Upper lobe of right lung (tissue), 1 donor: ENCODE data around the gene VIL1. TPM values are rescaled to one million over a fixed set of nuclear protein-coding genes. Genes with fewer than 3 reads are reported as not detected.

ENCODE experiments used
- ATAC-seq: fragments of 200-7000 bp; cut with Tn5 transposase; one replicate; pipeline ENCODE4 v1.9.1; 2020; ENCODE audit warnings: mild to moderate bottlenecking, moderate library complexity
- DNase-seq: peaks from one replicate; pipeline ENCODE4 v3.0.0-alpha.2; 2020
- H3K27ac ChIP-seq: fragments of 200-600 bp; one replicate; pipeline ENCODE4 v1.8.0; 2022
- H3K27me3 ChIP-seq: fragments of 200-600 bp; one replicate; pipeline ENCODE4 v1.8.0; 2022; ENCODE audit warnings: mild to moderate bottlenecking
- H3K36me3 ChIP-seq: fragments of 200-600 bp; one replicate; pipeline ENCODE4 v1.8.0; 2022
- H3K4me1 ChIP-seq: fragments of 200-600 bp; one replicate; pipeline ENCODE4 v1.8.0; 2022
- H3K4me3 ChIP-seq: fragments of 200-600 bp; one replicate; pipeline ENCODE4 v1.8.0; 2022; ENCODE audit warnings: mild to moderate bottlenecking
- H3K9me3 ChIP-seq: fragments of 200-600 bp; one replicate; pipeline ENCODE4 v1.8.0; 2022
- intact Hi-C: fragments of 100-400 bp; cut with DNase I; formaldehyde crosslinking; loops from one replicate; pipeline ENCODE4 v1.11.0; 2022
- total RNA-seq: library from RNA; stranded (reverse); fragmentation: NEBNext Ultra II Directional; extraction: Animal tissue kit (Norgen Biotek cat#: 25700); gene quantifications from one replicate; pipeline ENCODE4 v1.2.1, GENCODE V29; 2021
- TF ChIP-seq, protein P1 (sequence below): fragments of 200-600 bp; IDR thresholded peaks from one replicate; pipeline ENCODE4 v1.8.0; 2022; ENCODE audit warnings: antibody characterized with exemption
- donor health status: DM: no; HTN: yes; CAD: no; lungs with severe emphysema.

Gene VIL1
- total RNA-seq, 1 donor from 2014 or later = not detected

GRCh38 chr2:218398437-218399390 lies 20.2 kb upstream of the VIL1 start:
- Histone ChIP-seq H3K9me3 (no peaks in the 10 kb centered on the region), H3K4me3 (peak overlapping the region; percentile 79), H3K4me1 (peaks cover 31% of the 10 kb centered on the region), H3K27ac (peak overlapping the region; percentile 100), H3K27me3 (no peaks in the 10 kb centered on the region), H3K36me3 (peaks cover 25% of the 10 kb centered on the region)
- intact Hi-C loops = loop anchor here (10.0 kb wide), 1 partner anchor 104 kb away; the partner anchor contains the start of gene TMBIM1
- DNase-seq (peak; percentile 95), ATAC-seq (peak; percentile 50)
- TF ChIP-seq, protein P1, sequence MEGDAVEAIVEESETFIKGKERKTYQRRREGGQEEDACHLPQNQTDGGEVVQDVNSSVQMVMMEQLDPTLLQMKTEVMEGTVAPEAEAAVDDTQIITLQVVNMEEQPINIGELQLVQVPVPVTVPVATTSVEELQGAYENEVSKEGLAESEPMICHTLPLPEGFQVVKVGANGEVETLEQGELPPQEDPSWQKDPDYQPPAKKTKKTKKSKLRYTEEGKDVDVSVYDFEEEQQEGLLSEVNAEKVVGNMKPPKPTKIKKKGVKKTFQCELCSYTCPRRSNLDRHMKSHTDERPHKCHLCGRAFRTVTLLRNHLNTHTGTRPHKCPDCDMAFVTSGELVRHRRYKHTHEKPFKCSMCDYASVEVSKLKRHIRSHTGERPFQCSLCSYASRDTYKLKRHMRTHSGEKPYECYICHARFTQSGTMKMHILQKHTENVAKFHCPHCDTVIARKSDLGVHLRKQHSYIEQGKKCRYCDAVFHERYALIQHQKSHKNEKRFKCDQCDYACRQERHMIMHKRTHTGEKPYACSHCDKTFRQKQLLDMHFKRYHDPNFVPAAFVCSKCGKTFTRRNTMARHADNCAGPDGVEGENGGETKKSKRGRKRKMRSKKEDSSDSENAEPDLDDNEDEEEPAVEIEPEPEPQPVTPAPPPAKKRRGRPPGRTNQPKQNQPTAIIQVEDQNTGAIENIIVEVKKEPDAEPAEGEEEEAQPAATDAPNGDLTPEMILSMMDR = no peak

GRCh38 chr2:218399391-218400166 lies 19.3 kb upstream of the VIL1 start, which contains the start of gene CTDSP1:
TSS of gene CTDSP1 (plus strand) at chr2:218399868. CDS start at chr2:218400091, 223 bp downstream.
- peaks cover 34% of the 10 kb centered on the region for H3K36me3 ChIP-seq
- no peaks in the 10 kb centered on the region for H3K9me3 ChIP-seq
- peak; percentile 60 for ATAC-seq
- peak within 1 kb of the TSS; percentile 79 for H3K4me3 ChIP-seq
- H3K4me1 ChIP-seq = peaks cover 33% of the 10 kb centered on the region
- peak within 1 kb of the TSS; percentile 100 for H3K27ac ChIP-seq
- intact Hi-C loops = loop anchor here (10.0 kb wide), 1 partner anchor 105 kb away; the partner anchor contains the start of gene TMBIM1
- H3K27me3 ChIP-seq = no peaks in the 10 kb centered on the region
- TF ChIP-seq, protein P1 = peak; percentile 12
- peak; percentile 98 for DNase-seq

DNA sequence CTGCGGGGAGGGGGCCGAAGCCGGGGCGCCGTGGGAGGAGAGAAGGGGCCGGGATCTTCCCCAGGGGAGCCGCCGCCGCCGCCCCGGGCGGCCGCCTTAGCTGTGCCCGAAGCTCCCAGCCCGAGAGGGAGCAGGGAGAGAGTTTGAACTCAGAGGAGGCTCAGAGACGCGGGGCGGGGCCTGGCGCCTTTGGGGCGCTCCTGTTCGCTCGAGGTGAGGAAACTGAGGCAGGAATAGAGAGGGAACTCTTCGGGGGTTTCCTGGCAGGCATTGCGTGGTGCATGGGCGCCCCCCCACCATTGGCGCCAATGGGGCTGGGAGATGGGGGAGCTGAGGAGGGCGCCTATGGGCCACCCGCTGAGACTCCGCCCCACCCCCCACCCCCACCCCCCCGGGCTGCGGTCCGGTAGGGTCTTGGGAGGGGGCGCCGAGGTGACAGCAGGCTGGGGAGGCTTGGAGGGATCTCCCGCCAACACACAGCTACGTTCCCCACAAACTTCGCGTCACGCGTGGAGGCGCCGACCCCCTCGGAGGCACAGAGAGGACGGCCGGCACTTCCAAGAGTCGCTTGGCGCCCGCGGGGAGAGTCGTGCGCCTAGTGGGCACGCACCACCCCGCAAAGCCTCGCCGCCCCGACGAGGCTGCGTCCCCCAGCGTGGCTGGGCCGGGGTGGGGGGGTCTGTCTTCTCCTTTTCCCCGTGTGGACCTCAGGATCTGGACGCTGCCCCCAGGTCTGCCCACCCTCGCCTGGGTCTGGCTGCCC lies 18.6 kb upstream of the VIL1 start:
- Histone ChIP-seq H3K4me3 (peak overlapping the region; percentile 79), H3K9me3 (no peaks in the 10 kb centered on the region), H3K36me3 (peaks cover 41% of the 10 kb centered on the region), H3K4me1 (peaks cover 34% of the 10 kb centered on the region), H3K27ac (peak overlapping the region; percentile 100), H3K27me3 (no peaks in the 10 kb centered on the region)
- DNase-seq (peak; percentile 84), ATAC-seq (no peak)
- intact Hi-C loops = no loop called here
- TF ChIP-seq, protein P1 = no peak

- no peaks in the 10 kb centered on the region for H3K9me3 ChIP-seq
- H3K36me3 ChIP-seq = peaks cover 41% of the 10 kb centered on the region
- H3K4me3 ChIP-seq = peak overlapping the region; percentile 79
- H3K27me3 ChIP-seq = no peaks in the 10 kb centered on the region
- peaks cover 37% of the 10 kb centered on the region for H3K4me1 ChIP-seq
- TF ChIP-seq, protein P1 = no peak
- DNase-seq (peak; percentile 81), ATAC-seq (no peak)
- intact Hi-C loops = no loop called here
- H3K27ac ChIP-seq = peak overlapping the region; percentile 100
Measured at GRCh38 chr2:218400930-218401881, 17.7 kb upstream of the VIL1 start.
